Ovary (tissue), 10 donors: ENCODE data around the gene ESM1. TPM values are rescaled to one million over a fixed set of nuclear protein-coding genes. Genes with fewer than 3 reads are reported as not detected.

Source experiments
- DNase-seq, 5 donors: peaks; one replicate each; pipeline ENCODE4 v3.0.0-alpha.2; 2019 to 2020
- H3K27ac ChIP-seq, 2 donors: fragments of 200-600 bp; one replicate each; pipeline versions ENCODE4 v1.5.1 to v1.8.0; 2019 to 2022
- H3K27me3 ChIP-seq: fragments of 200-600 bp; one replicate; pipeline ENCODE4 v1.8.0; 2022
- H3K36me3 ChIP-seq: fragments of 200-600 bp; sonication (generic); one replicate; pipeline ENCODE4 v1.5.1; 2019
- H3K4me1 ChIP-seq: one replicate; pipeline ENCODE4 v1.8.1; 2013; ENCODE audit warnings: mild to moderate bottlenecking, moderate library complexity; ENCODE audit not compliant: insufficient read depth
- H3K4me3 ChIP-seq: fragments of 200-600 bp; sonication (generic); one replicate; pipeline ENCODE4 v1.5.1; 2017
- H3K9me3 ChIP-seq, 2 donors: fragments of 200-600 bp in 1 of 2; sonication (generic) in 1 of 2; one replicate each; pipeline versions ENCODE4 v1.5.1 to v1.8.1; 2013 to 2019; ENCODE audit warnings: mild to moderate bottlenecking in 1 of 2, moderate library complexity in 1 of 2
- CTCF ChIP-seq, 3 donors: fragments of 450-650 bp in 2 of 3; fragments of 200-600 bp in 1 of 3; IDR thresholded peaks; one replicate each; pipeline versions ENCODE4 v1.5.1 to v1.8.0; 2016 to 2022; ENCODE audit warnings: antibody characterized with exemption in 3 of 3, mild to moderate bottlenecking in 1 of 3
- EP300 ChIP-seq: sonication (generic); formaldehyde crosslinking; IDR thresholded peaks from one replicate; pipeline ENCODE4 v1.6.1; 2017; ENCODE audit warnings: antibody characterized with exemption
- POLR2A ChIP-seq: fragments of 450-650 bp; IDR thresholded peaks from one replicate; pipeline ENCODE4 v1.6.1; 2017; ENCODE audit warnings: antibody characterized with exemption, mild to moderate bottlenecking, moderate library complexity
- WGBS, 3 donors: extraction: QIAGEN DNeasy Blood & Tissue Kit in 1 of 3; methylation state at CpG; one replicate each; pipeline versions ENCODE4 v1.1.5 to v1.1.7; 2013 to 2017; 5-methylcytosine and 5-hydroxymethylcytosine counted together
- intact Hi-C, 4 donors: fragments of 100-400 bp; cut with DNase I; formaldehyde crosslinking; loops; one replicate each; pipeline versions ENCODE4 v1.11.0 to v1.15.1; 2022 to 2023
- long read RNA-seq, 3 donors: library from polyadenylated mRNA in 2 of 3; unstranded in 2 of 3; transcript quantifications; one replicate each; pipeline ENCODE4 v2.0.0 and lab custom pipeline, GENCODE V29; 2021 to 2026
- polyA plus RNA-seq, 2 donors: library from polyadenylated mRNA; stranded (reverse); fragments of 200-250 nt in 1 of 2; fragments of 350-450 nt in 1 of 2; fragmentation: Illumina TruSeq in 1 of 2; extraction: RNeasy Lipid Tissue Mini Kit (QIAGEN cat#74804) in 1 of 2; gene quantifications; one replicate each; pipeline ENCODE4 v1.2.3, GENCODE V29; 2013 to 2014
- total RNA-seq, 7 donors: library from RNA; depleted of rRNA in 2 of 7; stranded (reverse); fragments of >200 nt in 2 of 7; fragmentation: NEBNext Ultra II Directional in 3 of 7; extraction: Animal tissue kit (Norgen Biotek cat#: 25700) in 3 of 7; gene quantifications; one replicate each; pipeline versions ENCODE4 v1.1.0 to v1.2.4, GENCODE V29; 2016 to 2023
- donor health status: DM: no; HTN: no; CAD: no; lungs with moderate emphysema.
- donor health status: DM: no; HTN: no; CAD: no.
- donor health status: Bipolar disorder and iron deficiency.
- donor health status: DM: yes; HTN: yes; CAD: no.
- donor health status: DM: no; HTN: no; CAD: no.
- donor health status: DM: yes; HTN: yes; CAD: no.

ESM1 gene, protein sequence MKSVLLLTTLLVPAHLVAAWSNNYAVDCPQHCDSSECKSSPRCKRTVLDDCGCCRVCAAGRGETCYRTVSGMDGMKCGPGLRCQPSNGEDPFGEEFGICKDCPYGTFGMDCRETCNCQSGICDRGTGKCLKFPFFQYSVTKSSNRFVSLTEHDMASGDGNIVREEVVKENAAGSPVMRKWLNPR
- total RNA-seq = under 1 TPM in 4 of 7 donors, not detected in 3; 0.10 to 0.50 (median 0.19) TPM
- polyA plus RNA-seq = 1 to 10 TPM in 1 of 2 donors, under 1 TPM in 1; 0.47 to 1.5 TPM
- long read RNA-seq, donor 1 = 0 reads
- long read RNA-seq, donor 2 = 0 reads
- long read RNA-seq, donor 3 = 0 reads

DNA sequence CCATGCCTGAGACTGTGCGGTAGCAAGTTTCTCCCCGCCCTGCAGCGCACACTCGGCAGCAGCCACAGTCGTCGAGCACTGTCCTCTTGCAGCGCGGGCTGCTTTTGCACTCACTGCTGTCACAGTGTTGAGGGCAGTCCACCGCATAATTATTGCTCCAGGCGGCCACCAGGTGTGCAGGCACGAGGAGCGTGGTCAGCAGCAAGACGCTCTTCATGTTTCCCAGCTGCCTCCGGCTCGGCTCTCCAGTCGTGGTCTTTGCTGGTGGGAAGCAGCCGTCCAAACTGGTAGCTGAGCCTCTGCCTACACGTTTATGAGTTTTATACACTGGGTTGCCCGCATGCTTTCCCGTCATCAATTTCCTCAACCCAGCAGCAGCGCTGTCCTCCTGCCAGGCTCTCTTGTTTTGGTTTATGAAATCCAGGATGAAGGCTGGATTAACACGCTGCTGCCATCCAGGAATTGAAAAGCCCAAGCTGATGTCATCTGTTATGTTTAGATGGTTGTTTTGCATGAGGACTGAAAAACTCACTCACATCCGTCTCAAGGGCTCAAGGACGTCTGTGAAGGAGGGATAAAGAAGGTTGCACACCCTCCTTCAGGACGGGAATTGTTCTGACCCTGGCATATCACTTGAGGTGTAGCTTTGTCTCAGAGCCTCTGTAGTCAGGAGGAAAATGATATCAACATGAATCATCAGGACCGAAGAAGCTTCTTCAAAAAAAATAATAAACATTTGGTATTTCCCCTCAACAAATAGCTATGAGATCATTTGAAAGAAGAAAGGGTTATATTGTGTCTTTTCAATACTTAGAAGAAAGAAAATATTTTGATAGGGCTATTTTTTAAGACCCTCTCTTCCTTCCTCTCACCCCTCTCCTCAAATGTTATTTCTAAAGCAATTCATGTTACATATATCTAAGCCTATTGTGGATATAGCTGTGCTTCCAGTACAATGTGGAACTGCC, at the start of gene ESM1:
Gene ESM1 (minus strand): TSS at position 293 of the 968 bp plus-strand sequence. CDS start 76 bp downstream, at position 217.
- no peak within 1 kb of the TSS for H3K27ac ChIP-seq
- H3K4me3 ChIP-seq = no peak within 1 kb of the TSS
- no peak for DNase-seq
- H3K27me3 ChIP-seq = no peaks in the 10 kb centered on the region
- 36 to 56% (median 55%) methylated on average over 26 of the region's 26 CpGs for WGBS, 3 donors
- H3K36me3 ChIP-seq = no peaks in the 10 kb centered on the region
- H3K9me3 ChIP-seq = no peaks in the 10 kb centered on the region
- TF ChIP-seq CTCF (IDR thresholded peaks at IDR 0.05) = no peak
- no peak for TF ChIP-seq EP300
- no peak for TF ChIP-seq POLR2A
- intact Hi-C loops = no loop called here
- no peaks in the 10 kb centered on the region for H3K4me1 ChIP-seq

DNA sequence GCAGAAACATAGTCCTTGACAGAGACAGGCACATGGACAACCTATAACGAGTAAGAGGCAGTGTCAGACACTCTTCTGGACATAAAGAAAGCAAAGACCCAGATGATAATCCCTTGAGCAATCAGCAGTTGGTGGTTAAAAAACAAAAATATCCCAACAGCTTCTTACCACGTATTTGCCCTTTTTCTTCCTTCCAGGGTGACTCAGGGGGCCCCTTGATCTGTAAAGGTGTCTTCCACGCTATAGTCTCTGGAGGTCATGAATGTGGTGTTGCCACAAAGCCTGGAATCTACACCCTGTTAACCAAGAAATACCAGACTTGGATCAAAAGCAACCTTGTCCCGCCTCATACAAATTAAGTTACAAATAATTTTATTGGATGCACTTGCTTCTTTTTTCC, 48.2 kb upstream of the ESM1 start:
- DNase-seq = no peak
- TF ChIP-seq POLR2A (no peak), CTCF (IDR thresholded peaks at IDR 0.05) (no peak), EP300 (no peak)
- Histone ChIP-seq H3K9me3 (no peaks in the 10 kb centered on the region), H3K4me3 (no peak overlapping the region), H3K4me1 (no peaks in the 10 kb centered on the region), H3K36me3 (no peaks in the 10 kb centered on the region), H3K27me3 (no peaks in the 10 kb centered on the region), H3K27ac (no peak overlapping the region)
- WGBS, 3 donors = 76 to 82% (median 82%) methylated on average over 4 of the region's 4 CpGs
- intact Hi-C loops = no loop called here

- H3K4me1 ChIP-seq = no peaks in the 10 kb centered on the region
- no peak overlapping the region for H3K27ac ChIP-seq
- intact Hi-C loops = no loop called here
- no peaks in the 10 kb centered on the region for H3K9me3 ChIP-seq
- no peak overlapping the region for H3K4me3 ChIP-seq
- no peak for DNase-seq
- no peaks in the 10 kb centered on the region for H3K27me3 ChIP-seq
- TF ChIP-seq CTCF (IDR thresholded peaks at IDR 0.05) = no peak
- no peak for TF ChIP-seq POLR2A
- no peak for TF ChIP-seq EP300
- 85 to 92% (median 90%) methylated on average over 5 of the region's 5 CpGs for WGBS, 3 donors
- no peaks in the 10 kb centered on the region for H3K36me3 ChIP-seq
Measured at GRCh38 chr5:55031492-55031891, 46.1 kb upstream of the ESM1 start.

DNA sequence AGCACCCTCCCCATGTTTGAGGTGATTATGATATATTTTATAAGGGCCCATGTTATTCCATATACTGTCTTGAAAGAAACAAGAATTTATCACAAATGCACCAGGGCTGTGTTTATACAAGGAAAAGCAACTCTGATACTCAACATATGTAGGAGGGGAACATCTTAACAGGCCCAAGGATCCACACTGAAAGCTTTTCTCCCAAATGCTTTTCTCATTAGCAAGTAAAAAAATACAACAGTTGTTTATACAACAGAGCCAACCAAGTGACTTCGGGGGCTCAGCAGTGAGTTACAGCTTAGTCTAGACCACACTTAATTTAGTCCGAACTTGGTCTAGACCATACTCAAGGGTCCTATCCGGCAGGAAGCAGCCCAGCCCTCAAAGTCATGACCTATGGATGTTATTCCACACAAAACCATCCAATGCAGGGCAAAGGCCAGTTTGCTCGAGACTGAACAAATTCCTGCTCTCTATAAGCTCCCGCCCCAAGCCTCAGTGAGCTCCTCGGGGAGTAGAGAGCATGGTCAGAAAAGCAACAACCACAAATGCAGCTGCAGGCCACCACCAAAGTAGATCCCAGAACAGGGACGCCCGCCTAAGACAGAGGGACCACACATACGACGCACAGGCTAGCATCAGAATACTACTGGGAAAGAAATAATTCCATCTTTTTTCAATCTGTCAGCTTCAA, 45.4 kb upstream of the ESM1 start:
- intact Hi-C loops = no loop called here
- WGBS, 3 donors = 56 to 68% (median 63%) methylated on average over 10 of the region's 10 CpGs
- no peaks in the 10 kb centered on the region for H3K27me3 ChIP-seq
- no peaks in the 10 kb centered on the region for H3K4me1 ChIP-seq
- H3K4me3 ChIP-seq = no peak overlapping the region
- no peak overlapping the region for H3K27ac ChIP-seq
- no peak for DNase-seq
- no peaks in the 10 kb centered on the region for H3K9me3 ChIP-seq
- TF ChIP-seq CTCF (IDR thresholded peaks at IDR 0.05) (no peak), EP300 (no peak), POLR2A (no peak)
- H3K36me3 ChIP-seq = no peaks in the 10 kb centered on the region
